Left ventricle myocardium inferior (tissue), 1 donor: ENCODE data around the gene EFNA1. TPM values are rescaled to one million over a fixed set of nuclear protein-coding genes. Genes with fewer than 3 reads are reported as not detected.

Experiments used
- DNase-seq: peaks from one replicate; pipeline ENCODE4 v3.0.0-alpha.2; 2020
- H3K27ac ChIP-seq: fragments of 200-600 bp; replicated peaks from 2 replicates; pipeline ENCODE4 v1.8.0; 2021
- H3K27me3 ChIP-seq: fragments of 200-600 bp; 2 replicates; pipeline ENCODE4 v1.8.0; 2021; ENCODE audit warnings: low read depth
- H3K36me3 ChIP-seq: fragments of 200-600 bp; 2 replicates; pipeline ENCODE4 v1.8.0; 2021
- H3K4me1 ChIP-seq: fragments of 200-600 bp; 2 replicates; pipeline ENCODE4 v1.8.0; 2021
- H3K4me3 ChIP-seq: fragments of 200-600 bp; 2 replicates; pipeline ENCODE4 v1.8.0; 2021; ENCODE audit warnings: mild to moderate bottlenecking, moderate library complexity
- H3K9me3 ChIP-seq: fragments of 200-600 bp; replicated peaks from 2 replicates; pipeline ENCODE4 v1.8.0; 2021
- intact Hi-C: fragments of 100-400 bp; cut with micrococcal nuclease; formaldehyde crosslinking; loops from one replicate; pipeline ENCODE4 v1.11.0; 2022
- total RNA-seq: library from RNA; stranded (reverse); fragmentation: NEBNext Ultra II Directional; extraction: Animal tissue kit (Norgen Biotek cat#: 25700); gene quantifications from one replicate; pipeline ENCODE4 v1.2.1, GENCODE V29; 2021
- TF ChIP-seq, protein P1 (sequence below): fragments of 200-600 bp; IDR thresholded peaks from 2 replicates; pipeline ENCODE4 v1.8.0; 2021; ENCODE audit warnings: antibody characterized with exemption, mild to moderate bottlenecking, borderline replicate concordance
- donor health status: DM: no; HTN: yes; CAD: no; lungs with severe emphysema.

EFNA1 gene
- total RNA-seq, 1 donor from 2014 or later, result 42.9 TPM

DNA sequence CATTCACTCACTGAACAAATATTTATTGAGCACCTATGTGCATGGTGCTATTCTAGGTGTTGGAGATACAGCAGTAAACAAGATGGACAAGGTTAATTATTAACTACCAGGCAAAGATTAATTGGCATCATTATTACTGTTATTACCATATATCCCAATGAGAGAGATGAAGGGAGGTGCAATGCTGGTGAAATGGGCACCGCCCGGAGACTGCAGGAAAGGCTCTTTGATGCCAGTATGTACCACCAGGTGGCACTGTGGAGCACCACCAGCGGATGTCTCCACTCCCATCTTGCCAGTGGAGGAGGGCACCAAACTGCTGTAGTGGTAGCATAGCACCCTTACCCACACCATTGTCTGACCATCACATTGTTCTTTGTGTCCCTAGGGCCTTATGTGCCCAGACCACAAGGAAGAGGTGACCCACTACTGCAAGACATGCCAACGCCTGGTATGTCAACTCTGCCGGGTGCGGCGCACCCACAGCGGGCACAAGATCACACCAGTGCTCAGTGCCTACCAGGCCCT is 48.9 kb downstream of the EFNA1 start:
- H3K27ac ChIP-seq, result no peak overlapping the region
- intact Hi-C loops, result no loop called here
- DNase-seq, result peak; percentile 83
- TF ChIP-seq, protein P1, sequence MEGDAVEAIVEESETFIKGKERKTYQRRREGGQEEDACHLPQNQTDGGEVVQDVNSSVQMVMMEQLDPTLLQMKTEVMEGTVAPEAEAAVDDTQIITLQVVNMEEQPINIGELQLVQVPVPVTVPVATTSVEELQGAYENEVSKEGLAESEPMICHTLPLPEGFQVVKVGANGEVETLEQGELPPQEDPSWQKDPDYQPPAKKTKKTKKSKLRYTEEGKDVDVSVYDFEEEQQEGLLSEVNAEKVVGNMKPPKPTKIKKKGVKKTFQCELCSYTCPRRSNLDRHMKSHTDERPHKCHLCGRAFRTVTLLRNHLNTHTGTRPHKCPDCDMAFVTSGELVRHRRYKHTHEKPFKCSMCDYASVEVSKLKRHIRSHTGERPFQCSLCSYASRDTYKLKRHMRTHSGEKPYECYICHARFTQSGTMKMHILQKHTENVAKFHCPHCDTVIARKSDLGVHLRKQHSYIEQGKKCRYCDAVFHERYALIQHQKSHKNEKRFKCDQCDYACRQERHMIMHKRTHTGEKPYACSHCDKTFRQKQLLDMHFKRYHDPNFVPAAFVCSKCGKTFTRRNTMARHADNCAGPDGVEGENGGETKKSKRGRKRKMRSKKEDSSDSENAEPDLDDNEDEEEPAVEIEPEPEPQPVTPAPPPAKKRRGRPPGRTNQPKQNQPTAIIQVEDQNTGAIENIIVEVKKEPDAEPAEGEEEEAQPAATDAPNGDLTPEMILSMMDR, result peak; percentile 96
- H3K27me3 ChIP-seq, result peaks cover 27% of the 10 kb centered on the region
- no peak overlapping the region for H3K4me3 ChIP-seq
- peaks cover 37% of the 10 kb centered on the region for H3K4me1 ChIP-seq
- no peaks in the 10 kb centered on the region for H3K36me3 ChIP-seq
- H3K9me3 ChIP-seq, result no peaks in the 10 kb centered on the region

DNA sequence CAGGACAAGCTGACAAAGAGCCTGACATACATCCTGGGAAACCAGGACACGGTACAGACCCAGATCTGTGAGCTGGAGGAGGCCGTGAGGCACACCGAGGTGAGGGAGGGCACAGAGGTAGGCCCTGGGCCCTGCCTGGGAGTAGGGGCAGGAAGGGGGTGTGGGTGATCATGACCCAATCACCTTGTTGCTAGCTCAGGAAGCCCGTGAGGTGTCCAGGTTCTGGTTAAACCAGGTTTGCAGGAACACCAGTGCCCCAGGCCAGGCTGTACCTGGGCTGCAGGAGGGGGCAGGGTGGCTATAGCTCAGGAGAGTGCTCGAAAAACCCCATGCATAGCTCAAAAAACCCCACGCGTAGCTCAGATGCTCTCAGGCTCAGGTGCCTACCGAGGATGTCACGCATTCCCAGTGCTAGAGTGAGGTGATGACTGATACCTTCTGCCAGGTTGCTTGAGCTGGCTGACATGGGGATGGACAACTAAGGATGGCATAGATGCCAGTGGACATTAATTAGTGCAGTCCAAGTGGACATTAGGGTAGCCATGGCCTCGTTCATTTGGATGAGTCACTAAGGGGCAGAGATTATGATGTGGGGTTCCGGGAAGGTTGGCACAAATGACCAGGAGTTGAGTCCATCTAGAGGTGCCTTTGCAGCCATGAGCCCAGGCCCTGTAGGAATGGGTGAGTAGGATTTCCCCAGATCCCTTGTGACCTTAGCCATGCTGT is 49.7 kb downstream of the EFNA1 start:
- intact Hi-C loops, result no loop called here

DNA sequence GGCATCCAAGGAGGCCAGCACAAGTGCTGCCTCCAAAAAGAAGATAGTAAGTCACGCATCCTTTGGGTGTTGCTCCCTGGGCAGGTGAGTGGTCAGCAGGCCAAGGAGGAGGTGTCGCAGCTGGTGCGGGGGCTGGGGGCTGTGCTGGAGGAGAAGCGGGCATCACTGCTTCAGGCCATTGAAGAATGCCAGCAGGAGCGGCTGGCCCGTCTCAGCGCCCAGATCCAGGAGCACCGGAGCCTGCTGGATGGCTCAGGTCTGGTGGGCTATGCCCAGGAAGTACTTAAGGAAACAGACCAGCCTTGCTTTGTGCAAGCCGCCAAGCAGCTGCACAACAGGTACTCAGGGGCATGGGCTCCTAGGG is 50.2 kb downstream of the EFNA1 start:
- TF ChIP-seq, protein P1, result no peak
- H3K4me3 ChIP-seq, result peak overlapping the region; percentile 40
- H3K27ac ChIP-seq, result no peak overlapping the region
- peaks cover 25% of the 10 kb centered on the region for H3K4me1 ChIP-seq
- H3K9me3 ChIP-seq, result no peaks in the 10 kb centered on the region
- no peaks in the 10 kb centered on the region for H3K36me3 ChIP-seq
- intact Hi-C loops, result no loop called here
- no peak for DNase-seq
- H3K27me3 ChIP-seq, result peaks cover 27% of the 10 kb centered on the region

More for the DNA sequence above, 49.7 kb downstream of the EFNA1 start:
- TF ChIP-seq, protein P1, result no peak
- Histone ChIP-seq H3K4me3 (no peak overlapping the region), H3K27ac (no peak overlapping the region), H3K27me3 (peaks cover 27% of the 10 kb centered on the region), H3K36me3 (no peaks in the 10 kb centered on the region), H3K4me1 (peaks cover 30% of the 10 kb centered on the region), H3K9me3 (no peaks in the 10 kb centered on the region)
- DNase-seq, result no peak

DNA sequence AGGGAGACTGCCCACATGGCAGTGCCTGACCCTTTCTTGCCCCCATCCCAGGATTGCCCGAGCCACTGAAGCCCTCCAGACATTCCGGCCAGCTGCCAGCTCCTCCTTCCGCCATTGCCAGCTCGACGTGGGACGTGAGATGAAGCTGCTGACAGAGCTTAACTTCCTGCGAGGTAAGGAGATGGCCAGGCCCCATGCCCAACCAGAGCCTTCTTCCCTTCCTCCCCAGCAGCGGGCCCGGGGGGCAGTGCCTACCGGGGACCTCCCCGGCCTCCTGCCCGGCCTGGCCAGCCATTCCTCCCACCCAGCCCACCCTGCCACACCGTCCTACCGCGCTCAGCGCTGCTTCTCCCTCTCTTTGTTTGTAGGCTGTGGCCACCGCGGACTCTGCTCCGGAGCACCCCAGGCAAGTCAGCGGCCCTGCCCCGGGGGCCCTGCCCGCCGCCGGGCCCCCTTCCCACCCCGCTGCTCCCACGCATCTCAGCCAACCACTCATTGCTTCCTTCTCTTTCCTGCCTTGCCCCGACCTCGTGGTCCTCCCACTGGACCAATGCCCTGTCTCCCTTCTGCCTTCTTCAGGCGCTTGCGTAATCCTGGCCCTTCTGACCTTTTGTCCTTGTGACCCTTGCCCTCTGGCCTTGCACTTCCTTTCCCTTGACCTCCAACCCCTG is 50.9 kb downstream of the EFNA1 start:
- TF ChIP-seq, protein P1, result no peak
- Histone ChIP-seq H3K4me1 (peaks cover 18% of the 10 kb centered on the region), H3K27me3 (peaks cover 25% of the 10 kb centered on the region), H3K4me3 (peak overlapping the region; percentile 40), H3K9me3 (no peaks in the 10 kb centered on the region), H3K36me3 (no peaks in the 10 kb centered on the region), H3K27ac (no peak overlapping the region)
- intact Hi-C loops, result no loop called here
- DNase-seq, result no peak

DNA sequence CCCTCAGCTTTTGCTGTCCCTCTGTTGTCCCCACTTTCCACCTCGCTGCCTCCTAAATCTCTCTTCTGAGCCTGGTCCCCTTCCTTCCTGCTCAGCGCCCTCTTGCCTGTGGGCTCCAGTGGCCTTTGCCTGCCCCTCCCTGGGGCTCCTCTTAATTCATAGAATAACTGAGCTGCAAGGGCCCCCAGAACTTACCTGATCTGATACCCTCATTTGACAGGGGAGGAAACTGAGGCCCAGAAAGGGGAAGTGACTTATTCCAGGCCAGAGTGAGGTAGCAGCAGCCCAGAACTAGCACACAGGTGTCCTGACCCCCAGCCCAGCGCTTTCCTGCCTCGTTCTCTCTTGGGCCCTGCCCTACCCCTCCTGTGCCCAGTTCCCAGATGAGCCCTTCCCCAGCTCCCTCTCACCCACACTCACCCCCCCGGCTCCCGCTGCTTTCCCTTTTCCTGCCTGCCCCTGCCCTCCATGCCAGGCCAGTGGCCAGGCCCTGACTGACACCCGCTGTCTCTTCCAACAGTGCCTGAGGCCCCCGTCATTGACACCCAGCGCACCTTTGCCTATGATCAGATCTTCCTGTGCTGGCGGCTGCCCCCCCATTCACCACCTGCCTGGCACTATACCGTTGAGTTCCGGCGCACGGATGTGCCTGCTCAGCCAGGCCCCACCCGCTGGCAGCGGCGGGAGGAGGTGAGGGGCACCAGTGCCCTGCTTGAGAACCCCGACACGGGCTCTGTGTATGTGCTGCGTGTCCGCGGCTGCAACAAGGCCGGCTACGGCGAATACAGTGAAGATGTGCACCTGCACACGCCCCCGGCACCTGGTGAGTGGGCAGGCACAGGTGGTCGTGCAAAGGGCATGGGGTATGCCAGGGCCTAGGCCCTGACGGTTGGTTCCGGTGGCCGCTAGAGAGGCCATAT is 51.7 kb downstream of the EFNA1 start:
- Histone ChIP-seq H3K4me1 (peaks cover 11% of the 10 kb centered on the region), H3K4me3 (no peak overlapping the region), H3K27ac (no peak overlapping the region), H3K36me3 (no peaks in the 10 kb centered on the region), H3K27me3 (peaks cover 17% of the 10 kb centered on the region), H3K9me3 (no peaks in the 10 kb centered on the region)
- TF ChIP-seq, protein P1, result no peak
- intact Hi-C loops, result no loop called here
- DNase-seq, result no peak
